D721Med (cell line): Measurements from ENCODE around the gene CEACAM16.

ENCODE experiments used
- DNase-seq: peaks from one replicate; pipeline ENCODE4 v3.0.0; 2011; ENCODE audit warnings: low spot score; ENCODE audit not compliant: insufficient read length
- FAIRE-seq: peaks from 2 replicates; lab custom pipeline; 2011; peaks lifted over from hg19 to GRCh38; lab: Jason Lieb, UNC
- CTCF ChIP-seq: IDR thresholded peaks from 2 replicates; pipeline ENCODE4 v1.5.1; 2012; ENCODE audit warnings: mild to moderate bottlenecking, control low read depth; ENCODE audit not compliant: insufficient read depth; ENCODE audit errors: missing control alignments

The CEACAM16 gene

GRCh38 chr19:44748426-44749254, 49.7 kb downstream of the CEACAM16 start, which contains the start of gene BCL3:
Gene BCL3 (plus strand): TSS chr19:44748708. CDS start chr19:44748791, 83 bp downstream.
- DNase-seq (no peak), FAIRE-seq (no peak)
- no peak for TF ChIP-seq CTCF

- TF ChIP-seq CTCF: no peak
- no peak for FAIRE-seq
- no peak for DNase-seq
Observed at GRCh38 chr19:44749292-44749691, 50.3 kb downstream of the CEACAM16 start.

GRCh38 chr19:44749994-44750393, 51.0 kb downstream of the CEACAM16 start:
- FAIRE-seq: no peak

GRCh38 chr19:44752123-44752815, 53.3 kb downstream of the CEACAM16 start:
- no peak for DNase-seq
- no peak for TF ChIP-seq CTCF
- no peak for FAIRE-seq

More at GRCh38 chr19:44749994-44750393, 51.0 kb downstream of the CEACAM16 start:
- TF ChIP-seq CTCF: no peak
- DNase-seq: no peak

- FAIRE-seq (no peak), DNase-seq (no peak)
- TF ChIP-seq CTCF: no peak
Observed at GRCh38 chr19:44752816-44753625, 54.1 kb downstream of the CEACAM16 start.

- TF ChIP-seq CTCF: no peak
- DNase-seq (no peak), FAIRE-seq (no peak)
Observed at GRCh38 chr19:44753626-44753931, 54.6 kb downstream of the CEACAM16 start.
